Umbilical cord (tissue), 2 donors: ENCODE data around the gene TIMM9. TPM values are rescaled to one million over a fixed set of nuclear protein-coding genes. Genes with fewer than 3 reads are reported as not detected.
A peak's percentile ranks its signal among the peaks of the same experiment; 100 is the strongest.
"Not testable (repeated sequence)": the region's sequence is repeated elsewhere in the genome, so short reads cannot be mapped to it uniquely, and the experiment has no call there.

ENCODE experiments used
- DNase-seq: peaks from one replicate; pipeline ENCODE4 v3.0.0-alpha.2; 2015; ENCODE audit warnings: low spot score
- total RNA-seq: library from RNA; depleted of rRNA; stranded (reverse); fragments of >200 nt; gene quantifications from one replicate; pipeline ENCODE4 v1.2.3, GENCODE V29; 2014; ENCODE audit warnings: low replicate concordance; ENCODE audit not compliant: insufficient read depth

The TIMM9 gene
- total RNA-seq, 1 donor from 2014 or later = 33.5 TPM

DNA sequence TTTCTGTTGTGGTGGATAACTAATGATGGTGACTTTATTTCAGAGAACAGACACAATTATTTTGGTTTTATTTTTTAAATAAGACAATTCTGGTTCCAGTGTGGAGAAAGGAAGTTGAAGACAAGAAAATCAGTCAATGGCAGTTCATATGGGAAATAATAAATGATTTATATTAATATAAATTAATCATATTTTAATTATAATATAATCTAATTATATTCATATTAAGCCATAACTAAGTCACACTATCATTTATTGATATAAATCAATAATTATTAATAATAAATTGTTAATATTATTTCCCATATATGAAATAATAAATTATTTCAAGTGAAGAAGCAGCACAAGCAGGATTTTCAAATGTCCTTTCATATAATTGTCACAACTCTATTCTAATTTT, 28.8 kb downstream of the TIMM9 start:
- DNase-seq = no peak

DNA sequence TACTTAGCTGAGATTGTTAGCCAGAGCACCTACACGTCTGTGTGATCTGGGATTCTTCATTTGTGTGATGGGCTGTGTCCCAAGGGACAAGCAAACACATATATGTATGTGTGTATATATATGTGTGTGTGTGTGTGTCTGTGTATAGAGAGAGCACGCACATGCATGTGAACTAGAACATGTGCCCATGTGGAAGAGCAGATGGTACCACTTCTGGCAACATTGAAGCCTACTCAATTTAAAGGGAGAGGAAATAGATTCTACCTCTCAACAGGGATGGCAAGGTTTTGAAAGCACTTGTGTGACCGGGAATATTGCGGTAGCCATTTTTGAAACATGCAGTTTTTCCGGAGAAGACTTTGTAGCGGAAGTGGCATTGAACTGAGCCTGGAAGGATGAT, 30.2 kb downstream of the TIMM9 start:
- no peak for DNase-seq

GRCh38 chr14:58395812-58396788, 31.2 kb downstream of the TIMM9 start, which contains the start of gene TOMM20L:
TOMM20L (plus strand) TSS chr14:58395930; CDS start chr14:58395958, 28 bp downstream.
- peak; percentile 68 for DNase-seq

- DNase-seq = no peak
Observed at GRCh38 chr14:58395562-58395811, 31.8 kb downstream of the TIMM9 start.

DNA sequence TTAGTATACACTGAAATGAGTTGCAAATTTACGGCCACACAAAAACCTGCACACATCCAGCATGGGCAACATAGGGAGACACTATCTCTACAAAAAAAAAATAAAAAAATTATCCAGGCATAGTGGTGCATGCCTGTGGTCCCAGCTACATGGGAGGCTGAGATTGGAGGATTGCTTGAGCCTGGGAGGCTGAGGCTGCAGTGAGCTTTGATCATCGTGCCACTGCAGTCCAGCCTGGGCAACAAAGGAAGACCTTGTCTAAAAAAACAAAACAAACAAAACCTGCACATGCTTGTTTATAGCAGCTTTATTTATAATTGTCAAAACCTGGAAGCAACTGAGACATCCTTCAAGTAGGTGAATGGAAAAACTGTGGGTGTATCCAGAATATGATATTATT, 36.5 kb downstream of the TIMM9 start:
- no peak for DNase-seq

GRCh38 chr14:58376791-58377190, 50.5 kb downstream of the TIMM9 start:
- no peak for DNase-seq

DNA sequence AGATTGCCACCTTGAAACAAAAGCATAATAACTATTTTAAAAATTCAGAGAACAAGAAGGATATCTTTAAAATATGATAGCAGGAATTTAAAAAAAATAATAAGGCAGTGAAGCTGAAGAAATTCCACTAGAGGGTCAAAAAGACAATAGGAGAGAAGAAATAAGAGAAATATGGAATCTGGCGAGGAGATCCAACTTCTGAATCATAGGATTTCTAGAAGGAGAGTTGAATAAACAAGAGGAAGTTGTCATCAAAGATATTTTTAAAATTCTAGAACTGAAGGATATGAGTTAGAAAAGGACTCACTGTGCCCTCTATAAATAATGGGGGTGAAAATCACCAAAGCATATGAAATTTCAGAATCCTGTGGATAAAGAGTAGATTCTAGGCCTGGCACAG, 58.4 kb downstream of the TIMM9 start:
- no peak for DNase-seq

- DNase-seq = no peak
Observed at GRCh38 chr14:58367296-58367695, 60.0 kb downstream of the TIMM9 start.

DNA sequence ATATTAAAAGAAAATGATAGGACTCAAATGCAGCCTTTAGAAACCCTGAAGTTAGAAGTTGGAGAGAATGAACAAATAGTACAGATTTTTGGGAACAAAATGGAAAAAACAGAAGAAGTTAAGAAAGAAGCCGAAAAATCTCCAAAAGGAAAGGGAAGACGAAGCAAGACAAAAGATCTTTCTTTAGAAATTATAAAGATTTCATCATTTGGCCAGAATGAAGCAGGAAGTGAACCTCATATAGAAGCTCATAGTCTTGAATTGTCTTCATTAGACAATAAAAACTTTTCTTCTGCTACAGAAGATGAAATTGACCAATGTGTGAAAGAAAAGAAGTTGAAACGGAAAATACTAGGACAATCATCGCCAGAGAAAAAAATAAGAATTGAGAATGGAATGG, 63.0 kb downstream of the TIMM9 start:
- DNase-seq = no peak

DNA sequence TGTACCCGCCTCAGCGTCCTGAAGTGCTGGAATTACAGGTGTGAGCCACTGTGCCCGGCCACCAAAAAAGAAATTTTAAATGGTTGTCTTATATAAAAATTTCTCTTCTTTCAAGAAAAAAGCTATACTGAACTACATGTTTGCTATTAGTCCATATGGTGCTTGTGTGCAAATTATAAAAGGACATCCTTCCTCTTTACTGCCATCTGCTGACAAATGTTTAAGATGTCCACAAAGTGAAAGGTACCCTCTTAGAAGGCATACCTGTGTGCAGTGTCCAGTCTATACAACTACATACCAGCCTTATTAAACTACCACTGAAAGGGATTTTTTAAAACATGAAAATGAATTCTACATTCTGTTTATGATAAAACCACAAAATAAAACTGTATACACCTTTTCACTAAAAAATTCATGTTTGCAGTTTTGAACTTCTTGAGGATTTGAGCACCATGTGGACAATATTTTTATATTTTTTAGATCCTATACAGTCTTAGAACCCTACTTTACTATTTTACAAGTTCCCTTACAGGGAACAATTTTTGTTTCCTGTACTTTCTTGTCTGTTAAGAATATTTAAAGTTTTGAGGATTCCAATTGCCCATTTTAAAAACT, 64.4 kb downstream of the TIMM9 start:
- peak; percentile 33 for DNase-seq

GRCh38 chr14:58362272-58362671, 65.1 kb downstream of the TIMM9 start:
- not testable (repeated sequence) for DNase-seq

Other genes starting within 250 kb of the TIMM9 start
- 61.2 TPM for gene ACTR10, start 227.4 kb downstream of the TIMM9 start, total RNA-seq
- 41.7 TPM for gene PSMA3, start 182.7 kb downstream of the TIMM9 start, total RNA-seq
- 30.1 TPM for gene ARID4A, start 129.0 kb downstream of the TIMM9 start, total RNA-seq
- not detected for gene TOMM20L, start 31.6 kb downstream of the TIMM9 start, total RNA-seq
- 33.7 TPM for gene KIAA0586, start 188 bp upstream of the TIMM9 start, total RNA-seq
- 50.8 TPM for gene DACT1, start 210.4 kb upstream of the TIMM9 start, total RNA-seq